ENCODE data around the gene GALNT10.
A peak's percentile ranks its signal among the peaks of the same experiment; 100 is the strongest.

GALNT10 gene

GRCh38 chr5:154449786-154450185, 259.3 kb downstream of the GALNT10 start:
- no peak for DNase-seq

GRCh38 chr5:154451957-154452356, 261.4 kb downstream of the GALNT10 start:
- no peak for DNase-seq

DNA sequence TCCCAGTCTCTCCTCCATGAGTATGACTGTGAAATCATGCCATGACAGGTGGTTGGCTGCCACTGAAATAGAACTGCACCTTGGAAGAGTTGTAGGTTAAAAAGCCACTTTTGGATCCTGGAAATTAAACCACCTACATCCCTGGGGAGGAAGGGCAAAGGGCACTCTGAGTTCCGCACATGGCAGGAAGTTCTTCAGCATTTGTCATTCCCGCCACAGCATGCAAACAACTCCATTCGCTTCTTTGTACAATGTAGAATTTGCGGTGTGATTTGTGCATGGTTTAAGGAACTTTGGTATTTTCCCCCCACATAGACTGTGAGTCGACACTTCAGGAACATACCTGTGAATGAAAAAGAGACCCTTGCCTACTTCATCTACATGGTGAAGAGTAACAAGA, 265.1 kb downstream of the GALNT10 start:
- no peak for DNase-seq

- DNase-seq = no peak
Measured at GRCh38 chr5:154456540-154456939, 266.0 kb downstream of the GALNT10 start.

DNA sequence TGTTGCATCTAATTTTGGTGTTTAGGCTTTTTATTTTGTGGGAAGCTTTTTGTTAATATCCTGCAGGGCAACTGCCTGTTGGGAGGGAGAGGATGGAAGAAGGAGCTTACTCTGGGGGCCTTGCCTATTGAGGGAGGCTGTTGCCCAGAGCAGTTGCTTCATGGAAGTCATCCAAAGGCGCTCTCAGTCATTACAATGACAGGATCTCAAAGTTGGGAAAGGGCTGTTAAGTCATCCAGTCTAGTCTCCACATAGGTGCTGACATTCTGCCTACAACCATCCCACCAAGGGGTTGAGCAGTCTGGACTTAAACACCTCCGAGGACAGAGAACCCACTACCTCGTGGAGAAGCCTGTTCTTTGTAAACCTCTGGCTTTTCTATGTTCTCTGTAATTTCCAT, 268.5 kb downstream of the GALNT10 start:
- DNase-seq = no peak

- DNase-seq = no peak
Measured at GRCh38 chr5:154460172-154460571, 269.6 kb downstream of the GALNT10 start.

GRCh38 chr5:154461531-154461930, 271.0 kb downstream of the GALNT10 start:
- DNase-seq = peak; percentile 40

- no peak for DNase-seq
Measured at GRCh38 chr5:154464438-154464837, 273.9 kb downstream of the GALNT10 start.

DNA sequence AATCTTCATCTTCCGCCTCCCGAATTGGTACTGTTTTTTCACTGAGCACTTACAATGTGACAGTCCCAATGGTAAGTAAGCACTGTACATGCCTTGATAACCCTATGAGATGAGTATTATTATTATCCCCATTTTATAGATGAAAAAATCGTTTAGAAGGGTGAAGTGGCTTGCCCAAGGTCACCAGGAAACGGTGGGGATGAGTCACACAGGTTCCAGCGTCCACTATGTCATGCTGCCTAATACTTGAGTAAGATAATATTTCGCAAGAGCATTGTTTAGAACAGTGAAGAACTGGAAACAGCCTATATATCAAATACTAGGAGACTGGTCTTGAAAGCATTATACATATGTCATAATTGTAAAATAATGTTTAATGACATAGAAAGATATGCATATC, 274.6 kb downstream of the GALNT10 start:
- peak; percentile 47 for DNase-seq

- DNase-seq = no peak
Measured at GRCh38 chr5:154466147-154466546, 275.6 kb downstream of the GALNT10 start.

GRCh38 chr5:154466671-154467070, 276.1 kb downstream of the GALNT10 start:
- DNase-seq = no peak

DNA sequence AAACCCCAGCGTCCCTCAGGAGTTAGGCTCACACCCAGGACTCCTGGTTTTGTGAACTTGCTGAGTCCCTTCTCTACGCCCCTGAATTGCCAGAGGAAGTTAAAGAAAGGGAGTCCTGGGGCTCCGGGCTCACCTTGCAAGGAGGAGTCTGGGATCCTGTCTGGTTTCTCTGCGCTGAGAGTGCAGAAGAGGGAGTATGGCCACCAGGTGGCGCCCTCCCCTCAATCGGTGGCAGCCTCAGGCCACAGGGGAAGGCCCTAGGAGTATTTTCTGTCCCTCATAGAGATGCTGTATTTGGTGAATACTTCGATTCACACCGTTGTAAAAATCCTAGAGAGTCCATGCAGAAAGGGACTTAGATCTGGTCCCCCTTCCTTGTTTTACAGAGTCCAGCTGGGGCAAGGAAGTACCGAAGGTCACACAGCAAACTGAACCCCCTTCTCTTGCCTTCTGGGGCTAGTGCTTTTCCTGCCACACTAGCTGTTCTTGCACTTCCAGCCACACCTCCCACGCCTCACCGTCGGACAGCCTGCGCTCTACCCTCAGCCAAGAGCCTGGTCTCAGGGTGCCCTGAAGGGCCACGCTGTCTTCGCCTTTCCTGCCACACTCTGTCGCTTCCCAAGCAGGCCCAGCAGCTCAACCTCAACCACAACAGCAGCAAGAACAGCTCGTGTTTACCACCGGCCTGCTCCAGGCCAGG, 277.3 kb downstream of the GALNT10 start:
- DNase-seq = peak; percentile 58

DNA sequence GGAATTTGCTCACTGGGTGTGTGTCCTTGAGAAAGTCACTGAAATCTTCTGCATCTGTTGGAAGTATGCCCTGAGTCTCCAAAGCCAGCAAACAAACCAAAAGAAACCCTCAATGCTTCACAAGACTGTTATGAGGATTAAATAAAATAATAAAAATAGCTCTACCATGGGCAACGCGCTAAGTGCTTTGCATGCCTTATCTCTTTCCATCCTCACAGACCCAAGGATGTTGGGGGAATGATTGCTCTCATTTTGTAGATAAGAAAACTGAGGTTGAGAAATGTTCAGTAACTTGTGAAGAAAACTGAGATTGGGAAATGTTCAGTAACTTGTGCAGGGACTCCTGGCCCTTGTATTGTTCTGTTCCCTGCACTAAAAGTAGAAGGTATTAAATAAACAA, 279.6 kb downstream of the GALNT10 start:
- DNase-seq = no peak
